Ishikawa (cell line): Measurements from ENCODE around the gene FBXO48.

ENCODE experiments used
- CEBPB ChIP-seq: IDR thresholded peaks from 2 replicates; pipeline ENCODE4 v1.6.1; 2012
- CREB1 ChIP-seq: IDR thresholded peaks from 2 replicates; pipeline ENCODE4 v1.6.1; 2012; ENCODE audit warnings: low read depth
- EGR1 ChIP-seq: IDR thresholded peaks from 2 replicates; pipeline ENCODE4 v1.6.1; 2012
- EP300 ChIP-seq: IDR thresholded peaks from 2 replicates; pipeline ENCODE4 v1.6.1; 2012; ENCODE audit warnings: borderline replicate concordance
- FOXM1 ChIP-seq: IDR thresholded peaks from 2 replicates; pipeline ENCODE4 v1.6.1; 2012; ENCODE audit warnings: low read depth, borderline replicate concordance
- NFIC ChIP-seq: IDR thresholded peaks from 2 replicates; pipeline ENCODE4 v1.6.1; 2012
- RAD21 ChIP-seq: IDR thresholded peaks from 2 replicates; pipeline ENCODE4 v1.6.1; 2012; ENCODE audit warnings: low read depth
- REST ChIP-seq: IDR thresholded peaks from 2 replicates; pipeline ENCODE4 v1.6.1; 2012; ENCODE audit warnings: low read depth, mild to moderate bottlenecking
- TAF1 ChIP-seq: IDR thresholded peaks from 2 replicates; pipeline ENCODE4 v1.6.1; 2012; ENCODE audit warnings: low read depth, mild to moderate bottlenecking
- TCF12 ChIP-seq: IDR thresholded peaks from 2 replicates; pipeline ENCODE4 v1.6.1; 2012; ENCODE audit warnings: low read depth
- TEAD4 ChIP-seq: IDR thresholded peaks from 2 replicates; pipeline ENCODE4 v1.6.1; 2012
- USF1 ChIP-seq: IDR thresholded peaks from 2 replicates; pipeline ENCODE4 v1.6.1; 2012
- YY1 ChIP-seq: IDR thresholded peaks from 2 replicates; pipeline ENCODE4 v1.6.1; 2012; ENCODE audit warnings: low read depth
- ZBTB7A ChIP-seq: IDR thresholded peaks from 2 replicates; pipeline ENCODE4 v1.6.1; 2012; ENCODE audit warnings: low read depth
- TF ChIP-seq, protein P1 (sequence below): IDR thresholded peaks from 2 replicates; pipeline ENCODE4 v1.6.1; 2012

FBXO48 gene

GRCh38 chr2:68482296-68482820 is 15.3 kb upstream of the FBXO48 start:
- TF ChIP-seq YY1, result no peak
- TF ChIP-seq TEAD4, result no peak
- no peak for TF ChIP-seq EP300
- no peak for TF ChIP-seq TAF1
- no peak for TF ChIP-seq FOXM1
- no peak for TF ChIP-seq CREB1
- no peak for TF ChIP-seq RAD21

DNA sequence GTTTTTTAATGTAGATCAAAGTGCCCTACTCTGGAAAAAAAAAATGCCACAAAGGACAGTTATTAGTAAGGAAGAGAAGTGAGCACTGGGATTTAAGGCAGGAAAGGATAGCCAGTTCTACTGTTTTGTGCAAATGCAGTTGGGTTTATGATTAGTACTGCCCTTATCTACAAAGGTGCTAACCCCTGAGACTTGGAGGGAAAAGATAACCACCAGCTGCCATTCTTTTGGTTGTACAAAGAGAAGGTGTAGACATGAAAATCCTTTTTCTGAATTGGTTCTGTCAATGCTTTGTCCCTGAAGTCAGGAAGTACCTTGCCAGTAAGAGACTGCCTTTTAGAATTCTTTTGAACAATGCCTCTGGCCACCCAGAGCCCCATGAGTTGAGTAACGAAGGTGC is 11.6 kb upstream of the FBXO48 start:
- TF ChIP-seq TEAD4 (no peak), EGR1 (no peak), CREB1 (no peak), USF1 (no peak), REST (no peak), CEBPB (no peak), RAD21 (no peak), EP300 (no peak), FOXM1 (no peak), NFIC (no peak), ZBTB7A (no peak), TAF1 (no peak), TCF12 (no peak), YY1 (no peak)
- TF ChIP-seq, protein P1, sequence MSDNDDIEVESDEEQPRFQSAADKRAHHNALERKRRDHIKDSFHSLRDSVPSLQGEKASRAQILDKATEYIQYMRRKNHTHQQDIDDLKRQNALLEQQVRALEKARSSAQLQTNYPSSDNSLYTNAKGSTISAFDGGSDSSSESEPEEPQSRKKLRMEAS, result no peak

DNA sequence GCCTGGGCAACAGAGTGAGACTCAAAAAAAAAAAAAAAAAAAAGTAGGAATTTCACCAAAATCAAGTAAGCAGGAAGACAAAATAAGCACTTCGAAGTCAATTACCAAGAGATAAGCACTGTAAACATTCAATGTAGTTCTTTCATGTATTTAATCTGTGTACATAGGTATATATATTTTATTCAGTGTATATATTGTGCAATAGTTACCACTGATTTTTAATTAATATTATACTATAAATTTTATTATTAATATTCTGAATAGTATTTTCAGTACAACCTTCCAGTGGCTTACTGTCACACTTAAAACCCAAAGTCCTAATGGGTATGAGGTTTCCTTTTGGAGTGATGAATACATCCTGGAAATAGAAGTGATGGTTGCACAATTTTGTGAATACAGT is 9.4 kb upstream of the FBXO48 start:
- TF ChIP-seq NFIC, result no peak
- TF ChIP-seq TCF12, result no peak
- no peak for TF ChIP-seq CEBPB
- no peak for TF ChIP-seq CREB1

DNA sequence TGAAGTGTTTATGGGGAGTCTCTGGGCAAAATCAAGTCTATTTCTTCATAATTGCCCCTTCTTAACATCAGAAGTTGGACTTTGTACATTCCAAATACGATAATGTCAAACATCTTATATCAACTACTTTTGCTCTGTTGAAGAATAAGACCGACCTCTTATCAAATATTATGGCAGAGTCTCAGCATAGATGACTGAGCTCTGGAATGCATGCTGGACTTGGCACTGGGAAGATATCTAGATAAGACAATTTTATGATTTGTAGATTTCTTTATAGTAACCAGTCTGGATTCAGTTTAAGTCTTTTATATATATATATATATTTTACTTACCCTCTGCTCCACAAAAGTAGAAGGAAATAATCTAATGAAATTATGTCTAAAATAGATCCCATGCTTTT is 8.5 kb upstream of the FBXO48 start:
- TF ChIP-seq EGR1 (no peak), RAD21 (no peak), REST (no peak), TCF12 (no peak), CREB1 (no peak)

DNA sequence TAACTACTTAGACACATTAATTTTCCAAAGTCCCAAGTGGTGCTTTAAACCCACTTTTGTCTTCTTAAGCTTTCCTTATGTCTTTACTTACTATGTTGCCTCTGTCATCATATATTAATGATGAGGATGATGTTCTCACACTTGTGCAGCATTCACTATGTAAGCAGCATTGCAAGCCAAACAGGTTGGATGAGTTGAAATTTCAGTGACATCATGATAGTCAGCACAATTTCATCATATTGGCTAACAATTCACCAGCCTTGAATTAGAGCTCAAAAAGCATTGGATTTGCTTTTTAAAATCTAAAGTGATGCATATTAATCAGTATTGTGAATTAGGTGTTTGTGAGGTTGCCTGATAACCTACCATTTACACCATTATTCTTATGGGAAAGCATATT is 8.0 kb upstream of the FBXO48 start:
- TF ChIP-seq YY1 (no peak), TAF1 (no peak), FOXM1 (no peak), USF1 (no peak), TEAD4 (no peak), EGR1 (no peak), RAD21 (no peak), TCF12 (no peak), EP300 (no peak)

DNA sequence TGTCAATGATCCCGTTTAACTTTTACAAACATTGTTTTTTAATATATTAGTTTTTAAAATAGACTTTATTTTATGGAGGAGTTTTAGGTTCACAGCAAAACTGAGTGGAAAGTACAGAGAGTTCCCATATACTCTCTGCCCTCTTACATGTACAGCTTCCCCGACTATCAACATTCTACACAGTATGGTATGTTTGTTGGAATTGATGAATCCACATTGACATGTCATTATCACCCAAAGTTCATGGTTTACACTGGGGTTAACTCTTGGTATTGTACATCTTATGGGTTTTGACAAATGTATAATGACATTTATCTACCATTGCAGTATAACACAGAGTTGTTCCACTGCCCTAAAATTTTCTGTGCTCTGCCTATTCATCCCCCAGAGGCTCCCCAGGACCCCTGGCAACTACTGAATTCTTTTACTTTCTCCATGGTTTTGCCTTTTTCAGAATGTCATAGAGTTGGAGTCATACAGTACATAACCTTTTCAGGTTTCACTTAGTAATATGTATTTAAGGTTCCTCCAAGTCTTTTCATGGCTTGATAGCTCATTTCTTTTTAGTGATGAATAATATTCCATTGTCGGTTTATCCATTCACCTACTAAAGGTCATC is 5.8 kb upstream of the FBXO48 start:
- TF ChIP-seq TAF1 (no peak), TEAD4 (no peak), EP300 (no peak), TCF12 (no peak), FOXM1 (no peak), RAD21 (no peak), CEBPB (no peak)
- TF ChIP-seq, protein P1, result no peak
